OCI-LY1 (cell line): ENCODE measurements around the gene LLCFC1.

Experiments
- H2AFZ ChIP-seq: fragments of 200-600 bp; sonication (generic), shearing (Covaris generic); 2 replicates; pipeline ENCODE4 v1.6.0; 2014; ENCODE audit warnings: antibody characterized with exemption, mild to moderate bottlenecking, low read length
- H3F3A ChIP-seq: fragments of 200-600 bp; sonication (generic), shearing (Covaris generic); 2 replicates; pipeline ENCODE4 v1.6.0; 2014; ENCODE audit warnings: mild to moderate bottlenecking, antibody characterized with exemption, low read length, moderate library complexity; ENCODE audit not compliant: insufficient read depth
- H3K27ac ChIP-seq: fragments of 200-600 bp; sonication (generic); 2 replicates; pipeline ENCODE4 v1.5.1; 2014; ENCODE audit warnings: low read length, mixed run types, mild to moderate bottlenecking, low read depth; ENCODE audit not compliant: poor library complexity, severe bottlenecking
- H3K27me3 ChIP-seq: fragments of 200-600 bp; sonication (generic); 2 replicates; pipeline ENCODE4 v1.6.0; 2014; ENCODE audit warnings: antibody characterized with exemption, mild to moderate bottlenecking, low read length, moderate library complexity; ENCODE audit not compliant: insufficient read depth
- H3K36me3 ChIP-seq: fragments of 200-600 bp; sonication (generic); 2 replicates; pipeline ENCODE4 v1.6.1; 2014; ENCODE audit warnings: mild to moderate bottlenecking, antibody characterized with exemption, low read length, moderate library complexity, mixed read lengths; ENCODE audit not compliant: insufficient read depth
- H3K4me1 ChIP-seq: fragments of 200-600 bp; sonication (generic); 2 replicates; pipeline ENCODE4 v1.5.1; 2014; ENCODE audit warnings: mild to moderate bottlenecking, low read length, moderate library complexity; ENCODE audit not compliant: insufficient read depth, severe bottlenecking
- H3K4me2 ChIP-seq: fragments of 200-600 bp; sonication (generic), shearing (Covaris generic); 2 replicates; pipeline ENCODE4 v1.6.1; 2014; ENCODE audit warnings: low read length
- H3K4me3 ChIP-seq: fragments of 200-600 bp; sonication (generic); 2 replicates; pipeline ENCODE4 v1.5.1; 2014; ENCODE audit warnings: low read length, low read depth, mild to moderate bottlenecking, mixed read lengths; ENCODE audit not compliant: poor library complexity, severe bottlenecking
- H3K79me2 ChIP-seq: fragments of 200-600 bp; shearing (Covaris generic); 2 replicates; pipeline ENCODE4 v1.6.1; 2016; ENCODE audit warnings: mixed run types, low read length, mixed read lengths; ENCODE audit not compliant: insufficient read depth
- H3K9ac ChIP-seq: fragments of 200-600 bp; sonication (generic), shearing (Covaris generic); 2 replicates; pipeline ENCODE4 v1.6.1; 2014; ENCODE audit warnings: mild to moderate bottlenecking, low read length, mixed read lengths
- H3K9me2 ChIP-seq: fragments of 200-600 bp; sonication (generic), shearing (Covaris generic); 2 replicates; pipeline ENCODE4 v1.6.1; 2014; ENCODE audit warnings: low read depth, mild to moderate bottlenecking, low read length, mixed read lengths
- H3K9me3 ChIP-seq: fragments of 200-600 bp; shearing (Covaris generic); 2 replicates; pipeline ENCODE4 v1.6.1; 2014; ENCODE audit warnings: low read length, mixed read lengths
- H4K20me1 ChIP-seq: fragments of 200-600 bp; sonication (generic), shearing (Covaris generic); 2 replicates; pipeline ENCODE4 v1.6.0; 2016; ENCODE audit warnings: mild to moderate bottlenecking, low read length; ENCODE audit not compliant: insufficient read depth
- CTCF ChIP-seq: fragments of 200-600 bp; sonication (generic), shearing (Covaris generic); IDR thresholded peaks from 2 replicates; pipeline ENCODE4 v1.5.1; 2017; ENCODE audit warnings: mild to moderate bottlenecking, antibody characterized with exemption, low read length, moderate library complexity, mixed read lengths
- EZH2 ChIP-seq: fragments of 200-600 bp; sonication (generic), shearing (Covaris generic); IDR thresholded peaks from 2 replicates; pipeline ENCODE4 v1.8.0; 2017; ENCODE audit warnings: borderline replicate concordance, mixed run types, mild to moderate bottlenecking, antibody characterized with exemption, low read length, moderate library complexity, mixed read lengths

LLCFC1 gene

DNA sequence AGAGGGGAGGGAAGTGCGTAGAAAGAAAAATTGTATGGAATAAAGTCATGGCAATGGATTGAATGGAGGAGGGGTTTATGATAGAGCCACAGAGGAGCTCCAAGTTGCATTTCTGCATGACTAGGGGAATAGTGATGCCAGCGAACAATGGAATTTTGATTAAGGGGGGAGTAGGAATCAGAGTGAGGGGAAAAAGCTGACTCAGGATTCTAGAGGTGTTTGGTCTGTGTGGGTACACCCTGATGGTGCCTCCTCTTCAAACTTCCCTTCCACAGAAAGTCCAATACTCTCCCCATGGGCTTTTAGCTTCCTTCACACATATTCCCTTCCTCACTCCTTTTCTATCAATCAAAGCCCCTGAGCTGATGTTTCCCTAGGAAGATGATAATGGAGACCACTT lies 24.7 kb downstream of the LLCFC1 start:
- Histone ChIP-seq H3K4me1 (no peaks in the 10 kb centered on the region), H3F3A (no peaks in the 10 kb centered on the region), H3K79me2 (no peaks in the 10 kb centered on the region), H3K4me3 (no peak overlapping the region), H3K27ac (no peak overlapping the region), H3K9ac (no peak overlapping the region), H4K20me1 (no peaks in the 10 kb centered on the region), H3K27me3 (no peaks in the 10 kb centered on the region; the same call in 1 of the 2 replicates), H3K9me2 (no peaks in the 10 kb centered on the region), H2AFZ (no peak overlapping the region), H3K9me3 (no peaks in the 10 kb centered on the region), H3K4me2 (no peak overlapping the region), H3K36me3 (no peaks in the 10 kb centered on the region)
- TF ChIP-seq EZH2 (no peak), CTCF (no peak)

DNA sequence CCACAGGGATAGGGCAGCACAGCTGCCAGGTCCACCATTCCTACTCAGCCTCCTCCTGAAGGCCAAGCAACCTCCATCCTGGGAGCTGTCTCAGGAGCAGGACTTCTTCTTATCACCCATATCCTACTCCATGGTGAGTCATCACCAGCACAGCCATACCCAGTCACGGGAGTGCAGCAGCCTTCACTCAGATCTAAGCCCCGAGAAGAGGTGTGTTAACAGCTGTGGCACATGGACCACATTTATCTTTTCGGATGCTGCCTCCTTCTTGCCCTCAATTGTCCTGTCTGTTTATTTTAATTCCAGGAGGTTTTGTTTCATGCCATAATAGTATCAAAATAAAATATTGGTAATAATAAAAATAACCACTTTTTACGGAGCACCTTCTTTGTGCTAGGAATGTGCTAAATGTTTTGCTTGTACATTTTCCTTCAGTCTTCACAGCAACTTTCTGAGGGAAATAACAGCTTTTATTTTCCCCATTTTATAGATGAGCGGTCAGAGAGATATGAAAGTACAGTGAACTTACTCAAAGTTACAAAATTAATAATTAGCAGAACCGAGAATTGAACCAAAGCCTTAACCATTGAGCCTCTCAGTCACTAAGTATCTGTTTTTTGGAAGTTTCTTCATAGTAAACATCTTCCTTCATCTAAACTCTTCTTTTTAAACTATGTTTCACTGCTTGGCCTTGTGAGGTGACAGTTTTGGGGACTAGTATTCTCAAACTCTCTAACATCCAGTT lies 25.4 kb downstream of the LLCFC1 start:
- Histone ChIP-seq H4K20me1 (no peaks in the 10 kb centered on the region), H3K9me3 (no peaks in the 10 kb centered on the region), H3F3A (no peaks in the 10 kb centered on the region), H3K4me1 (no peaks in the 10 kb centered on the region), H3K9ac (no peak overlapping the region), H3K36me3 (no peaks in the 10 kb centered on the region), H3K9me2 (no peaks in the 10 kb centered on the region), H3K27ac (no peak overlapping the region), H3K4me2 (no peak overlapping the region), H3K27me3 (no peaks in the 10 kb centered on the region; the same call in 1 of the 2 replicates), H3K79me2 (no peaks in the 10 kb centered on the region), H2AFZ (no peak overlapping the region), H3K4me3 (no peak overlapping the region)
- TF ChIP-seq EZH2 (no peak), CTCF (no peak)

DNA sequence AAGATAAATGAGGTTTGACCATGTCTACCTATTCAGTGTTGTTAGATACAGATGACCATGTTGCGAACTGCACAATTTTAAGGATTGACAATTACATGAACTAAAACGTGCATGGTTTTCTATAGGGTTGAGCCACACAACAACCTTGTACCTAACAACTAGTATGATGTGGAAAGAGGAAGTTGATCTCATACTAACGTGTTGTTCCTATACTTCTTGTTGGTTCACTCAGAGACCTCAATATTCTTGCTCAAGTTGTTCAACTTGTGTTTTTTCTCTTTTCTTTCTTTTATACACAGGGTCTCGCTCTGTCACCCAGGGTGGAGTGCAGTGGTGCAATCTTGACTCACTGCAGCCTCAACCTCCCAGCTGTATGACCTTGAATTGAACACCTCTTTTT lies 28.9 kb downstream of the LLCFC1 start:
- Histone ChIP-seq H3K4me2 (no peak overlapping the region), H3K36me3 (no peaks in the 10 kb centered on the region), H2AFZ (no peak overlapping the region), H4K20me1 (no peaks in the 10 kb centered on the region), H3K27ac (no peak overlapping the region), H3K9ac (no peak overlapping the region), H3K79me2 (no peaks in the 10 kb centered on the region), H3K9me2 (no peaks in the 10 kb centered on the region), H3F3A (no peaks in the 10 kb centered on the region), H3K9me3 (no peaks in the 10 kb centered on the region), H3K4me1 (no peaks in the 10 kb centered on the region), H3K27me3 (no peaks in the 10 kb centered on the region; the same call in 1 of the 2 replicates), H3K4me3 (no peak overlapping the region)
- no peak for TF ChIP-seq CTCF
- TF ChIP-seq EZH2 = no peak
